Measurements from ENCODE around the gene PRKG1.

PRKG1 gene

GRCh38 chr10:51066231-51066630, 8.1 kb upstream of the PRKG1 start:
- ATAC-seq: no peak
- peaks cover 2% of the 10 kb centered on the region for H3K27me3 Mint-ChIP-seq
- H3K27ac Mint-ChIP-seq: no peak overlapping the region

GRCh38 chr10:51072210-51072609, 2.1 kb upstream of the PRKG1 start:
- no peaks in the 10 kb centered on the region for H3K9me3 Mint-ChIP-seq
- no peak for DNase-seq
- H3K36me3 Mint-ChIP-seq (ENCODE audit: low read depth): no peaks in the 10 kb centered on the region
- peaks cover 45% of the 10 kb centered on the region for H3K27me3 Mint-ChIP-seq
- no peak overlapping the region for H3K4me3 Mint-ChIP-seq
- peaks cover 10% of the 10 kb centered on the region for H3K4me1 Mint-ChIP-seq
- ATAC-seq: no peak
- H3K27ac Mint-ChIP-seq: no peak overlapping the region

More at GRCh38 chr10:51066231-51066630, 8.1 kb upstream of the PRKG1 start:
- Mint-ChIP-seq H3K4me1 (no peaks in the 10 kb centered on the region), H3K36me3 (ENCODE audit: low read depth) (no peaks in the 10 kb centered on the region), H3K9me3 (no peaks in the 10 kb centered on the region), H3K4me3 (no peak overlapping the region)
- DNase-seq: no peak

GRCh38 chr10:51072921-51073434, 1.3 kb upstream of the PRKG1 start:
- Mint-ChIP-seq H3K27ac (no peak overlapping the region), H3K4me1 (peaks cover 10% of the 10 kb centered on the region), H3K27me3 (peaks cover 46% of the 10 kb centered on the region)

GRCh38 chr10:51073453-51074237, 642 bp upstream of the PRKG1 start:
- peaks cover 47% of the 10 kb centered on the region for H3K27me3 Mint-ChIP-seq
- H3K4me3 Mint-ChIP-seq: peak overlapping the region; percentile 77
- DNase-seq: no peak
- H3K4me1 Mint-ChIP-seq: peaks cover 10% of the 10 kb centered on the region
- no peaks in the 10 kb centered on the region for H3K36me3 Mint-ChIP-seq (ENCODE audit: low read depth)
- no peaks in the 10 kb centered on the region for H3K9me3 Mint-ChIP-seq
- H3K27ac Mint-ChIP-seq: no peak overlapping the region
- ATAC-seq: peak; percentile 28

More at GRCh38 chr10:51072921-51073434, 1.3 kb upstream of the PRKG1 start:
- Mint-ChIP-seq H3K4me3 (no peak overlapping the region), H3K36me3 (ENCODE audit: low read depth) (no peaks in the 10 kb centered on the region), H3K9me3 (no peaks in the 10 kb centered on the region)
- no peak for DNase-seq
- ATAC-seq: no peak

GRCh38 chr10:51075043-51075872, 971 bp downstream of the PRKG1 start:
- ATAC-seq (no peak), DNase-seq (no peak)
- Mint-ChIP-seq H3K4me1 (peaks cover 10% of the 10 kb centered on the region), H3K9me3 (no peaks in the 10 kb centered on the region), H3K36me3 (ENCODE audit: low read depth) (no peaks in the 10 kb centered on the region), H3K27ac (no peak overlapping the region), H3K27me3 (peaks cover 50% of the 10 kb centered on the region), H3K4me3 (peak overlapping the region; percentile 77)

- no peak for DNase-seq
- H3K4me3 Mint-ChIP-seq: no peak overlapping the region
- H3K27me3 Mint-ChIP-seq: peaks cover 52% of the 10 kb centered on the region
- no peaks in the 10 kb centered on the region for H3K36me3 Mint-ChIP-seq (ENCODE audit: low read depth)
- no peak overlapping the region for H3K27ac Mint-ChIP-seq
- peaks cover 10% of the 10 kb centered on the region for H3K4me1 Mint-ChIP-seq
- no peaks in the 10 kb centered on the region for H3K9me3 Mint-ChIP-seq
- ATAC-seq: no peak
These were observed 1.6 kb downstream of the PRKG1 start for GRCh38 chr10:51075873-51076229.

GRCh38 chr10:51076299-51076841, 2.1 kb downstream of the PRKG1 start:
- H3K4me3 Mint-ChIP-seq: no peak overlapping the region
- H3K9me3 Mint-ChIP-seq: no peaks in the 10 kb centered on the region
- no peaks in the 10 kb centered on the region for H3K36me3 Mint-ChIP-seq (ENCODE audit: low read depth)
- ATAC-seq (no peak), DNase-seq (no peak)
- peaks cover 49% of the 10 kb centered on the region for H3K27me3 Mint-ChIP-seq
- no peak overlapping the region for H3K27ac Mint-ChIP-seq
- H3K4me1 Mint-ChIP-seq: peaks cover 10% of the 10 kb centered on the region

- Mint-ChIP-seq H3K27me3 (peaks cover 44% of the 10 kb centered on the region), H3K9me3 (no peaks in the 10 kb centered on the region), H3K27ac (no peak overlapping the region), H3K4me1 (peaks cover 10% of the 10 kb centered on the region), H3K36me3 (ENCODE audit: low read depth) (no peaks in the 10 kb centered on the region), H3K4me3 (no peak overlapping the region)
- ATAC-seq (no peak), DNase-seq (no peak)
These were observed 2.8 kb downstream of the PRKG1 start for GRCh38 chr10:51077074-51077473.

- peaks cover 41% of the 10 kb centered on the region for H3K27me3 Mint-ChIP-seq
These were observed 3.2 kb downstream of the PRKG1 start for GRCh38 chr10:51077507-51077906.

GRCh38 chr10:51079331-51079730, 5.0 kb downstream of the PRKG1 start:
- no peaks in the 10 kb centered on the region for H3K36me3 Mint-ChIP-seq (ENCODE audit: low read depth)
- peaks cover 28% of the 10 kb centered on the region for H3K27me3 Mint-ChIP-seq
- H3K4me1 Mint-ChIP-seq: peaks cover 8% of the 10 kb centered on the region
- DNase-seq: no peak
- H3K27ac Mint-ChIP-seq: no peak overlapping the region
- no peak for ATAC-seq
- H3K4me3 Mint-ChIP-seq: no peak overlapping the region
- no peaks in the 10 kb centered on the region for H3K9me3 Mint-ChIP-seq

More at GRCh38 chr10:51077507-51077906, 3.2 kb downstream of the PRKG1 start:
- ATAC-seq (no peak), DNase-seq (no peak)
- no peaks in the 10 kb centered on the region for H3K36me3 Mint-ChIP-seq (ENCODE audit: low read depth)
- peaks cover 10% of the 10 kb centered on the region for H3K4me1 Mint-ChIP-seq
- H3K9me3 Mint-ChIP-seq: no peaks in the 10 kb centered on the region
- H3K27ac Mint-ChIP-seq: no peak overlapping the region
- no peak overlapping the region for H3K4me3 Mint-ChIP-seq

- Mint-ChIP-seq H3K4me3 (no peak overlapping the region), H3K27me3 (peaks cover 24% of the 10 kb centered on the region), H3K27ac (no peak overlapping the region), H3K9me3 (no peaks in the 10 kb centered on the region), H3K4me1 (peaks cover 6% of the 10 kb centered on the region), H3K36me3 (ENCODE audit: low read depth) (no peaks in the 10 kb centered on the region)
- no peak for DNase-seq
- ATAC-seq: no peak
These were observed 5.5 kb downstream of the PRKG1 start for GRCh38 chr10:51079766-51080165.

- H3K4me1 Mint-ChIP-seq: no peaks in the 10 kb centered on the region
- no peak overlapping the region for H3K4me3 Mint-ChIP-seq
These were observed 6.2 kb downstream of the PRKG1 start for GRCh38 chr10:51080311-51081006.

GRCh38 chr10:51082857-51083256, 8.6 kb downstream of the PRKG1 start:
- ATAC-seq (no peak), DNase-seq (no peak)
- H3K27ac Mint-ChIP-seq: no peak overlapping the region
- H3K36me3 Mint-ChIP-seq (ENCODE audit: low read depth): no peaks in the 10 kb centered on the region
- no peaks in the 10 kb centered on the region for H3K4me1 Mint-ChIP-seq
- peaks cover 7% of the 10 kb centered on the region for H3K27me3 Mint-ChIP-seq
- no peaks in the 10 kb centered on the region for H3K9me3 Mint-ChIP-seq
- no peak overlapping the region for H3K4me3 Mint-ChIP-seq

More at GRCh38 chr10:51080311-51081006, 6.2 kb downstream of the PRKG1 start:
- no peak overlapping the region for H3K27ac Mint-ChIP-seq
- DNase-seq: no peak
- H3K27me3 Mint-ChIP-seq: peaks cover 17% of the 10 kb centered on the region
- H3K36me3 Mint-ChIP-seq (ENCODE audit: low read depth): no peaks in the 10 kb centered on the region
- no peaks in the 10 kb centered on the region for H3K9me3 Mint-ChIP-seq
- no peak for ATAC-seq

GRCh38 chr10:51083356-51083853, 9.1 kb downstream of the PRKG1 start:
- H3K36me3 Mint-ChIP-seq (ENCODE audit: low read depth): no peaks in the 10 kb centered on the region

More at GRCh38 chr10:51083356-51083853, 9.1 kb downstream of the PRKG1 start:
- Mint-ChIP-seq H3K4me3 (no peak overlapping the region), H3K9me3 (no peaks in the 10 kb centered on the region), H3K4me1 (no peaks in the 10 kb centered on the region), H3K27me3 (peaks cover 6% of the 10 kb centered on the region), H3K27ac (no peak overlapping the region)
- DNase-seq (no peak), ATAC-seq (no peak)

Data from activated naive CD8-positive, alpha-beta T cell treated with anti-CD3 and anti-CD28 coated beads, Interleukin-2, amount 50 U/mL, for 24 hours (primary cell).